IMR-90 (cell line): ENCODE results near the gene NOBOX. TPM values are rescaled to one million over a fixed set of nuclear protein-coding genes. Genes with fewer than 3 reads are reported as not detected.

ENCODE experiments used
- ATAC-seq: fragments of 200-7000 bp; cut with Tn5 transposase; 2 replicates; pipeline ENCODE4 v1.9.1; 2020; ENCODE audit warnings: low read depth, mild to moderate bottlenecking, moderate library complexity
- BruUV-seq: library from RNA; stranded (reverse); fragments of 400-500 nt; replicated peaks from 2 replicates; lab custom pipeline; 2021; lab: Mats Ljungman, UMichigan
- CTCF ChIA-PET: fragments of 300-600 bp; formaldehyde crosslinking; extraction: SDS; loops from one replicate; lab custom pipeline; 2021; ENCODE audit warnings: antibody characterized with exemption; lab: Yijun Ruan, JAX
- POLR2A ChIA-PET: fragments of 300-600 bp; sonication (Branson Sonifier 250); formaldehyde crosslinking; loops from one replicate; lab custom pipeline; 2022; ENCODE audit warnings: antibody characterized with exemption; ENCODE audit not compliant: unreplicated experiment; lab: Charles Lee
- DNase-seq: peaks from one replicate; pipeline ENCODE4 v3.0.0; 2013
- H2AFZ ChIP-seq: replicated peaks from 2 replicates; pipeline ENCODE3; 2013; ENCODE audit warnings: low read length, mild to moderate bottlenecking; ENCODE audit not compliant: poor library complexity
- H2AK5ac ChIP-seq: 2 replicates; pipeline ENCODE4 v1.6.1; 2013; ENCODE audit warnings: low read depth, low read length, inconsistent platforms
- H2AK9ac ChIP-seq: replicated peaks from 2 replicates; pipeline ENCODE3; 2013; ENCODE audit warnings: mild to moderate bottlenecking, low read depth, low read length, moderate library complexity; ENCODE audit not compliant: poor library complexity
- H2BK120ac ChIP-seq: 2 replicates; pipeline ENCODE4 v1.6.1; 2013; ENCODE audit warnings: low read depth, low read length, inconsistent platforms
- H2BK15ac ChIP-seq: 3 replicates; pipeline ENCODE4 v1.6.1; 2013; ENCODE audit warnings: low read depth, low read length, inconsistent platforms
- H2BK20ac ChIP-seq: 2 replicates; pipeline ENCODE4 v1.6.1; 2013; ENCODE audit warnings: low read depth, mild to moderate bottlenecking, inconsistent platforms, low read length, moderate library complexity
- H2BK5ac ChIP-seq: 2 replicates; pipeline ENCODE4 v1.6.1; 2013; ENCODE audit warnings: mild to moderate bottlenecking, low read depth, low read length, inconsistent platforms; ENCODE audit not compliant: poor library complexity, severe bottlenecking
- H3K14ac ChIP-seq: replicated peaks from 2 replicates; pipeline ENCODE4 v1.6.1; 2013; ENCODE audit warnings: low read depth, low read length, inconsistent platforms
- H3K18ac ChIP-seq: 2 replicates; pipeline ENCODE4 v1.6.1; 2013; ENCODE audit warnings: low read depth, low read length, control low read depth
- H3K23ac ChIP-seq: 2 replicates; pipeline ENCODE4 v1.6.1; 2013; ENCODE audit warnings: low read depth, low read length, inconsistent platforms
- H3K27ac ChIP-seq: 2 replicates; pipeline ENCODE4 v1.5.1; 2013; ENCODE audit warnings: mild to moderate bottlenecking, control low read depth, low read length; ENCODE audit not compliant: insufficient read depth
- H3K27me3 ChIP-seq: 2 replicates; pipeline ENCODE4 v1.6.1; 2013; ENCODE audit warnings: low read length; ENCODE audit not compliant: control insufficient read depth, insufficient read depth
- H3K36me3 ChIP-seq: 2 replicates; pipeline ENCODE4 v1.6.1; 2013; ENCODE audit warnings: low read length, mixed read lengths; ENCODE audit not compliant: control insufficient read depth, insufficient read depth
- H3K4ac ChIP-seq: 2 replicates; pipeline ENCODE4 v1.6.1; 2013; ENCODE audit warnings: low read depth, low read length, inconsistent platforms
- H3K4me1 ChIP-seq: 2 replicates; pipeline ENCODE4 v1.6.1; 2013; ENCODE audit warnings: low read length, mixed read lengths; ENCODE audit not compliant: control insufficient read depth, insufficient read depth
- H3K4me2 ChIP-seq: 2 replicates; pipeline ENCODE4 v1.6.1; 2013; ENCODE audit warnings: low read depth, mild to moderate bottlenecking, control low read depth, low read length, moderate library complexity
- H3K4me3 ChIP-seq: 2 replicates; pipeline ENCODE4 v1.5.1; 2013; ENCODE audit warnings: low read depth, mild to moderate bottlenecking, control low read depth, low read length, moderate library complexity; ENCODE audit not compliant: insufficient read depth
- H3K56ac ChIP-seq: 2 replicates; pipeline ENCODE4 v1.6.1; 2013; ENCODE audit warnings: low read length, inconsistent platforms; ENCODE audit not compliant: insufficient read depth; ENCODE audit errors: extremely low read depth
- H3K79me1 ChIP-seq, 2 experiments: 2 replicates each; pipeline ENCODE4 v1.6.1; 2013; ENCODE audit warnings: low read length in 2 of 2, inconsistent platforms in 1 of 2, low read depth in 1 of 2
- H3K9ac ChIP-seq: 2 replicates; pipeline ENCODE4 v1.6.1; 2013; ENCODE audit warnings: low read depth, low read length, control low read depth
- H3K9me1 ChIP-seq: 2 replicates; pipeline ENCODE4 v1.6.1; 2013; ENCODE audit warnings: low read length, inconsistent platforms; ENCODE audit not compliant: insufficient read depth
- H3K9me3 ChIP-seq: 2 replicates; pipeline ENCODE4 v1.6.1; 2013; ENCODE audit warnings: low read length; ENCODE audit not compliant: control insufficient read depth, insufficient read depth
- H4K20me1 ChIP-seq: 2 replicates; pipeline ENCODE4 v1.6.1; 2013; ENCODE audit warnings: low read length, inconsistent platforms; ENCODE audit not compliant: insufficient read depth
- H4K5ac ChIP-seq: 2 replicates; pipeline ENCODE4 v1.6.1; 2013; ENCODE audit warnings: mild to moderate bottlenecking, low read depth, low read length, control low read depth
- H4K8ac ChIP-seq, 2 experiments: 2 replicates each; pipeline ENCODE4 v1.6.1; 2013; ENCODE audit warnings: low read depth in 2 of 2, low read length in 2 of 2, control low read depth in 1 of 2, inconsistent platforms in 1 of 2
- H4K91ac ChIP-seq: 2 replicates; pipeline ENCODE4 v1.6.1; 2013; ENCODE audit warnings: low read depth, low read length, inconsistent platforms; ENCODE audit not compliant: insufficient read depth
- MAFK ChIP-seq: IDR thresholded peaks from 2 replicates; pipeline ENCODE4 v1.6.1; 2012; ENCODE audit warnings: low read depth, low read length, improper control_type of control experiment
- NFE2L2 ChIP-seq: fragments of 150-350 bp; IDR thresholded peaks from 2 replicates; pipeline ENCODE4 v1.6.1; 2016; ENCODE audit warnings: low read depth, mild to moderate bottlenecking, low read length
- POLR2A ChIP-seq: IDR thresholded peaks from 2 replicates; pipeline ENCODE4 v1.6.1; 2012; ENCODE audit warnings: mild to moderate bottlenecking, low read depth, low read length
- RCOR1 ChIP-seq: IDR thresholded peaks from 2 replicates; pipeline ENCODE4 v1.6.1; 2012; ENCODE audit warnings: mild to moderate bottlenecking, low read length, improper control_type of control experiment; ENCODE audit not compliant: insufficient replicate concordance
- SMC3 ChIP-seq: fragments of 150-350 bp; IDR thresholded peaks from 2 replicates; pipeline ENCODE4 v1.6.1; 2016; ENCODE audit warnings: low read depth, mild to moderate bottlenecking, antibody characterized with exemption, low read length, moderate library complexity
- WGBS, 2 experiments: methylation state at CpG; one replicate each; pipeline versions ENCODE4 v1.1.5 to v1.1.7; 2013; ENCODE audit warnings: missing lambda C conversion rate in 2 of 2; ENCODE audit not compliant: insufficient read length in 1 of 2; ENCODE audit errors: extremely low coverage in 2 of 2; 5-methylcytosine and 5-hydroxymethylcytosine counted together
- dilution Hi-C: fragments of 300-500 bp; cut with HindIII; formaldehyde crosslinking; loops from one replicate; pipeline ENCODE4 v1.14.3; 2018; ENCODE audit warnings: low sequenced_read_pairs; ENCODE audit not compliant: unreplicated experiment
- in situ Hi-C: fragments of 300-500 bp; cut with MboI; formaldehyde crosslinking; loops from 3 replicates; pipeline ENCODE4 v1.14.3; 2019; ENCODE audit warnings: low sequenced_read_pairs, inconsistent platforms, mixed read lengths
- intact Hi-C: fragments of 100-400 bp; cut with micrococcal nuclease; formaldehyde crosslinking; loops from 2 replicates; pipeline ENCODE4 v1.10.0; 2022
- polyA plus RNA-seq, 3 experiments: library from polyadenylated mRNA; depleted of rRNA; stranded (reverse); fragments of >200 nt; gene quantifications; 2 replicates each; pipeline ENCODE4 v1.2.3, GENCODE V29; 2012; ENCODE audit warnings: low replicate concordance in 1 of 3
- total RNA-seq: library from RNA; depleted of rRNA; stranded (reverse); fragments of >200 nt; gene quantifications from 2 replicates; pipeline ENCODE4 v1.2.3, GENCODE V29; 2012
- TF ChIP-seq, protein P1 (sequence below): fragments of 150-350 bp; IDR thresholded peaks from 2 replicates; pipeline ENCODE4 v1.6.1; 2017; ENCODE audit warnings: mild to moderate bottlenecking, antibody characterized with exemption, low read length, low read depth

The NOBOX gene
- total and polyA plus RNA-seq, 2 of the 4 experiments (the other 2 are of a cell fraction) = not detected

DNA sequence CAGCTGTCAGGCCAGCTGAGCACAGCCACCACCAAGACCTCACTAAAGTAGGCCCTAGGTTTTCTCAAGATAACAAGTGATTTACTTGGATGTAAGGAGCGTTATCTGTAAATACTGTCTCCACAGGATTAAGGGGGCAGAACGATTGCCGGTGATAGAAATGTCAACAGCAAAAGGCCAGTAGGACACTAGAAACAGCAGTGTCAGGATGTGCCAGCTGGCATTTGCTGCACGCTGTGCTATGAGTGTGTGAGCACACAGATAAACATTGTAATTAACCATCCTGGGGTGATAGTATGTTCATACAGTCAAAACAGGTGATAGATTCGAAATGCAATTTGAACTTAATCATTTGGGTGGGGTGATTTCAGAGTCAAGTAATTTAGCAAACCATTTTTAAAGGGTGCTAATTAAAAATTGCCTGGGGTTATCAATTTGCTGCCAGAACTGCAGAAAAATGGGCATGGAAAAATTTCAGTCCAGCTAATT, 36.3 kb upstream of the NOBOX start:
- Histone ChIP-seq H2AK5ac (no peak overlapping the region), H3K18ac (no peak overlapping the region), H3K36me3 (no peaks in the 10 kb centered on the region), H3K4me3 (no peak overlapping the region), H4K8ac (no peak overlapping the region), H3K14ac (no peak overlapping the region), H3K9me1 (no peaks in the 10 kb centered on the region), H3K4me1 (no peaks in the 10 kb centered on the region), H3K9ac (no peak overlapping the region), H2BK20ac (no peak overlapping the region), H3K23ac (no peak overlapping the region), H4K5ac (no peak overlapping the region), H2BK120ac (no peak overlapping the region), H3K9me3 (peaks cover 23% of the 10 kb centered on the region), H3K4ac (no peak overlapping the region), H3K27me3 (no peaks in the 10 kb centered on the region), H2AK9ac (no peak overlapping the region), H2BK15ac (no peak overlapping the region), H3K56ac (no peak overlapping the region), H2AFZ (no peak overlapping the region), H4K91ac (no peak overlapping the region), H3K79me1 (no peaks in the 10 kb centered on the region), H3K27ac (no peak overlapping the region), H2BK5ac (no peak overlapping the region), H3K4me2 (no peak overlapping the region), H4K20me1 (no peaks in the 10 kb centered on the region)
- no peak for ATAC-seq
- BruUV-seq = no TSS peak
- no peak for DNase-seq
- POLR2A ChIA-PET = no interaction called here
- no peak for TF ChIP-seq SMC3
- no peak for TF ChIP-seq POLR2A
- no peak for TF ChIP-seq RCOR1
- TF ChIP-seq NFE2L2 = no peak
- TF ChIP-seq, protein P1, sequence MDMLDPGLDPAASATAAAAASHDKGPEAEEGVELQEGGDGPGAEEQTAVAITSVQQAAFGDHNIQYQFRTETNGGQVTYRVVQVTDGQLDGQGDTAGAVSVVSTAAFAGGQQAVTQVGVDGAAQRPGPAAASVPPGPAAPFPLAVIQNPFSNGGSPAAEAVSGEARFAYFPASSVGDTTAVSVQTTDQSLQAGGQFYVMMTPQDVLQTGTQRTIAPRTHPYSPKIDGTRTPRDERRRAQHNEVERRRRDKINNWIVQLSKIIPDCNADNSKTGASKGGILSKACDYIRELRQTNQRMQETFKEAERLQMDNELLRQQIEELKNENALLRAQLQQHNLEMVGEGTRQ = no peak
- TF ChIP-seq MAFK = no peak
- dilution Hi-C loops = no loop called here
- in situ Hi-C loops = no loop called here
- intact Hi-C loops = no loop called here
- no CpG with 5 or more reads among the region's 5 CpGs for WGBS, 2 experiments
- CTCF ChIA-PET = no interaction called here
